GM10248 (cell line): ENCODE measurements around the gene SEC31A.
A peak's percentile ranks its signal among the peaks of the same experiment; 100 is the strongest.

ENCODE experiments used
- CTCF ChIA-PET: fragments of 300-600 bp; sonication (Branson Sonifier 250); formaldehyde crosslinking; extraction: SDS; loops from one replicate; lab custom pipeline; 2021; ENCODE audit warnings: antibody characterized with exemption; lab: Yijun Ruan, JAX
- POLR2A ChIA-PET: fragments of 350-650 bp; sonication (Branson Sonifier 250); formaldehyde crosslinking; extraction: SDS; loops from one replicate; lab custom pipeline; 2020; ENCODE audit warnings: antibody characterized with exemption; lab: Yijun Ruan, JAX
- DNase-seq: peaks from one replicate; pipeline ENCODE4 v3.0.0; 2012; ENCODE audit errors: extremely low spot score
- CTCF ChIP-seq: IDR thresholded peaks from 2 replicates; pipeline ENCODE4 v1.5.1; 2012; ENCODE audit warnings: mild to moderate bottlenecking, low read depth; ENCODE audit errors: extremely low read depth, missing control alignments, control extremely low read depth

The SEC31A gene

GRCh38 chr4:82799006-82799881 lies 91.7 kb downstream of the SEC31A start:
- no peak for DNase-seq
- no peak for TF ChIP-seq CTCF
- ChIA-PET POLR2A (interaction anchor here (0.6 to 0.8 kb wide), 3 partner anchors 101 to 620 kb away, joined by 3 to 5 read pairs (median 3); no protein-coding TSS in a partner anchor), CTCF (interaction anchor here (1.0 to 1.9 kb wide), 8 partner anchors 8 to 337 kb away, joined by 3 to 6 read pairs (median 3); no protein-coding TSS in a partner anchor)

DNA sequence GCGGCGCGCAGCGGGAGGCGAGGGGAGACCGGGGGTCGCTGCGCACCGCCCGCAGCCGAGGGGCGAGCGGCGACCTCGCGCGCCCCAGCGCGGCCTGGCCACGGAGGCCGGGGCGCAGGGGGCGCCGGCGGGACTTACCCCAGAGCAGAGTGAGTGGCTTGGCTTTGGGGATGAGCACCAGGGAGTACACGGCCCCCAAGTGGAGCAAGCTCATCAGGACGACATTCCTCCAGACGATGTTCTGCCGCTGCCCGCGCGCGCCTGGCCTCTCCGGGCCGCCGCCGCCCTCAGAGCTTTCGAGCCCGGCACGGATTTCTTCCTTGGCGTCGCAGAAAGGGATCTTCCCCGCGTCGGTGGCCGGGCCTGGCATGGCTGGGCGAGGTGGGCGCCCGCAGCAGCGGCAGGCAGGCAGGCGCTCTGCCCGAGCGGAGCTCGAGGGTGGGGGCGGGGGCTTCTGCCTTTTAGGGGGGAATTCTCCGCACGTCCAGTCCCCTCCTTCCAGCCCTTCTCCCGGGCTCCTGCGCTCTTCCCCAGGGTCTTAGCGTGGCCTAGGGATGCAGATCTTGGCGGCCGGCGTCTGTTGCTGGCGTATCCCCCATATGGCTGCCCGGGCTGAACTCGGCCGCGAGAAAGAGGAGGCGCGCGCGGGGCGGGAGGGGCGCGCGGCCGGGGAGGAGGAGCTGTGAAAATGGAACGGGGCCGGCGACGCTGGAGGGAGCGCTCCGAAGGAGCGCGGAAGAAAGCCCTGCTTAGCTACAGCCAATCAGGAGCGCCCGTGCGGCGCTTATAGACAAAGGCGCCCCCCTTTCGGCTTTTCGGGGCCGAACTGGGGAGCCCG lies 92.6 kb downstream of the SEC31A start, which contains the start of gene SCD5:
TSS of gene SCD5 (minus strand) at position 629 of the 838 bp plus-strand sequence. CDS start at position 370, 259 bp downstream.
- TF ChIP-seq CTCF = no peak
- DNase-seq = peak; percentile 85
- ChIA-PET CTCF (interaction anchor here (1.0 to 1.5 kb wide), 5 partner anchors 13 to 337 kb away, joined by 3 to 4 read pairs (median 3); no protein-coding TSS in a partner anchor), POLR2A (interaction anchor here (0.7 to 0.8 kb wide), 2 partner anchors 102 to 369 kb away, joined by 3 read pairs; no protein-coding TSS in a partner anchor)

GRCh38 chr4:82797405-82798111 lies 93.4 kb downstream of the SEC31A start:
- ChIA-PET CTCF (interaction anchor here (1.2 to 1.5 kb wide), 2 partner anchors 12 kb away, joined by 4 to 7 read pairs; no protein-coding TSS in a partner anchor), POLR2A (no interaction called here)
- DNase-seq = peak; percentile 29
- no peak for TF ChIP-seq CTCF

GRCh38 chr4:82797040-82797404 lies 93.9 kb downstream of the SEC31A start:
- POLR2A ChIA-PET = no interaction called here
- CTCF ChIA-PET = interaction anchor here (0.7 to 1.2 kb wide), 2 partner anchors 12 to 26 kb away, joined by 3 to 7 read pairs; no protein-coding TSS in a partner anchor
- no peak for DNase-seq

DNA sequence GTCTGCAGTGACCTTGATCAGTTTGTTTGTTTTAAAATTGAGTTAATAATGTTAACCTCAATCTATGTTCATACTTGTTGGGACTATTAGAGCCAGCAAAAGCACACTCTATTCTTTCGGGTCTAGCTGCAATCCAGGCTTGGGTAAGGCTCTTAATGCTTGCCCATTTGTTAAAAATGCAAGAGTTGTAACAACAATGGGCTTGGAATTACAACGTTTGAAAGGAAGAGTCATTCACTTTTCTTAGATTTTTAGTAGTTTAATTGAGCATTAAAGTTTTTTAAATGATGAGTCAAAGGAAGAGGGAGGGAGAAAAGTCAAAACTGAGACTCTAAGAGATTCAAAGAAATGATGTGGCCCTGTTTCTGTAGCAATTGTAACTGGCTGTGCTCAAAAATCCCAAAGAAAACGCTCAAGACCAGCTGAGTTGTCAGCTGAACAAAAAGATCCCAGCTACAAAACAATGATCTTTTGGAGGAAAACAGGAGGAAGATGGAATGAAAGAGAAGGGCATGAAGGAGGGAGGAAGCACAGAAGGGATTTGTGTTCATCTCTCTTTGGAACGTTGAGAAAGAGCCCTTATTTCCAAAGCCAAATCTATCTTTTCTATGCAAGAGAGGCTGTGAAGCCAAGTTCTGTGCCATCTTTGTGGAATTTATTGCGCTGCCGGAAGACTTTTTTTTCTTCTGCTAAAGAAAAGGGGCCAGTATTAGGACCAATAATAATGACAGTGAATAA lies 97.9 kb downstream of the SEC31A start:
- TF ChIP-seq CTCF = no peak
- POLR2A ChIA-PET = no interaction called here
- CTCF ChIA-PET = interaction anchor here (1.2 kb wide), 1 partner anchor 9 kb away, joined by 3 read pairs; no protein-coding TSS in a partner anchor
- DNase-seq = no peak

More at GRCh38 chr4:82797040-82797404, 93.9 kb downstream of the SEC31A start:
- no peak for TF ChIP-seq CTCF
